Activated T-helper 2 cell treated with anti-CD3 and anti-CD28 coated beads, Interferon-gamma antibody, Interleukin-2, Interleukin-4, amounts not matched to agents 10 μg/mL and 5 μg/mL and 100 μg/mL, durations not matched to agents 14 hours and 24 hours and 36 hours (primary cell): ENCODE results near the gene CEACAM7. TPM values are rescaled to one million over a fixed set of nuclear protein-coding genes. Genes with fewer than 3 reads are reported as not detected.
"Not testable (repeated sequence)": the region's sequence is repeated elsewhere in the genome, so short reads cannot be mapped to it uniquely, and the experiment has no call there.

Source experiments
- DNase-seq: peaks from one replicate; pipeline ENCODE4 v3.0.0; 2021; ENCODE audit warnings: low spot score
- H3K27ac Mint-ChIP-seq: one replicate; pipeline ENCODE4 v1.8.0; 2021; ENCODE audit warnings: mixed read lengths
- H3K27me3 Mint-ChIP-seq: one replicate; pipeline ENCODE4 v1.8.0; 2021; ENCODE audit warnings: low read depth, mixed read lengths
- H3K36me3 Mint-ChIP-seq: one replicate; pipeline ENCODE4 v1.8.0; 2021; ENCODE audit warnings: low read depth, mixed read lengths
- H3K4me1 Mint-ChIP-seq: one replicate; pipeline ENCODE4 v1.8.0; 2021; ENCODE audit warnings: low read depth, mixed read lengths
- H3K4me3 Mint-ChIP-seq: one replicate; pipeline ENCODE4 v1.8.0; 2021; ENCODE audit warnings: low read depth, mild to moderate bottlenecking, moderate library complexity, mixed read lengths
- H3K9me3 Mint-ChIP-seq: one replicate; pipeline ENCODE4 v1.8.0; 2021; ENCODE audit warnings: mixed read lengths
- intact Hi-C: fragments of 100-400 bp; cut with micrococcal nuclease; formaldehyde crosslinking; loops from one replicate; pipeline ENCODE4 v1.15.1; 2023
- total RNA-seq: library from RNA; stranded (reverse); gene quantifications from 2 replicates; pipeline ENCODE4 v1.2.3, GENCODE V29; 2022

CEACAM7 gene
- not detected in 2 replicates for total RNA-seq

GRCh38 chr19:41688098-41688497 is at the start of gene CEACAM7:
Gene CEACAM7, minus strand, starts transcription at chr19:41688270. Its CDS starts 105 bp downstream, at chr19:41688165.
- no peak for DNase-seq
- H3K27ac Mint-ChIP-seq, result no peak within 1 kb of the TSS
- no peaks in the 10 kb centered on the region for H3K36me3 Mint-ChIP-seq
- intact Hi-C loops, result no loop called here
- H3K4me1 Mint-ChIP-seq, result no peaks in the 10 kb centered on the region
- H3K27me3 Mint-ChIP-seq, result peaks cover 17% of the 10 kb centered on the region
- H3K4me3 Mint-ChIP-seq, result no peak within 1 kb of the TSS
- no peaks in the 10 kb centered on the region for H3K9me3 Mint-ChIP-seq

GRCh38 chr19:41735071-41735600 is 47.1 kb upstream of the CEACAM7 start:
- no peak for DNase-seq
- H3K27ac Mint-ChIP-seq, result no peak overlapping the region
- H3K36me3 Mint-ChIP-seq, result no peaks in the 10 kb centered on the region
- no peak overlapping the region for H3K4me3 Mint-ChIP-seq
- intact Hi-C loops, result no loop called here
- no peaks in the 10 kb centered on the region for H3K9me3 Mint-ChIP-seq
- peaks cover 8% of the 10 kb centered on the region for H3K4me1 Mint-ChIP-seq
- peaks cover 63% of the 10 kb centered on the region for H3K27me3 Mint-ChIP-seq

GRCh38 chr19:41734585-41734984 is 46.5 kb upstream of the CEACAM7 start:
- Mint-ChIP-seq H3K27me3 (peaks cover 58% of the 10 kb centered on the region), H3K9me3 (no peaks in the 10 kb centered on the region)

GRCh38 chr19:41734156-41734555 is 46.1 kb upstream of the CEACAM7 start:
- no peak overlapping the region for H3K27ac Mint-ChIP-seq
- no peaks in the 10 kb centered on the region for H3K9me3 Mint-ChIP-seq
- H3K4me1 Mint-ChIP-seq, result peaks cover 3% of the 10 kb centered on the region
- no peak for DNase-seq
- intact Hi-C loops, result no loop called here
- peaks cover 56% of the 10 kb centered on the region for H3K27me3 Mint-ChIP-seq
- no peaks in the 10 kb centered on the region for H3K36me3 Mint-ChIP-seq
- no peak overlapping the region for H3K4me3 Mint-ChIP-seq

More at GRCh38 chr19:41734585-41734984, 46.5 kb upstream of the CEACAM7 start:
- DNase-seq, result no peak
- Mint-ChIP-seq H3K4me1 (peaks cover 3% of the 10 kb centered on the region), H3K36me3 (no peaks in the 10 kb centered on the region), H3K4me3 (no peak overlapping the region), H3K27ac (no peak overlapping the region)
- intact Hi-C loops, result no loop called here

GRCh38 chr19:41726493-41726892 is 38.4 kb upstream of the CEACAM7 start:
- intact Hi-C loops, result no loop called here
- Mint-ChIP-seq H3K9me3 (no peaks in the 10 kb centered on the region), H3K36me3 (no peaks in the 10 kb centered on the region), H3K4me1 (peaks cover 1% of the 10 kb centered on the region), H3K27ac (no peak overlapping the region), H3K4me3 (no peak overlapping the region), H3K27me3 (peaks cover 42% of the 10 kb centered on the region)
- no peak for DNase-seq

- no peaks in the 10 kb centered on the region for H3K4me1 Mint-ChIP-seq
- H3K36me3 Mint-ChIP-seq, result no peaks in the 10 kb centered on the region
- no peak overlapping the region for H3K4me3 Mint-ChIP-seq
- H3K9me3 Mint-ChIP-seq, result no peaks in the 10 kb centered on the region
- intact Hi-C loops, result no loop called here
- H3K27ac Mint-ChIP-seq, result no peak overlapping the region
- no peak for DNase-seq
- H3K27me3 Mint-ChIP-seq, result peaks cover 18% of the 10 kb centered on the region
These were observed 32.0 kb upstream of the CEACAM7 start for GRCh38 chr19:41720103-41720502.

GRCh38 chr19:41718761-41719160 is 30.7 kb upstream of the CEACAM7 start:
- Mint-ChIP-seq H3K9me3 (no peaks in the 10 kb centered on the region), H3K27me3 (peaks cover 12% of the 10 kb centered on the region), H3K4me3 (no peak overlapping the region), H3K4me1 (no peaks in the 10 kb centered on the region), H3K36me3 (no peaks in the 10 kb centered on the region), H3K27ac (no peak overlapping the region)
- intact Hi-C loops, result no loop called here
- no peak for DNase-seq

- peaks cover 12% of the 10 kb centered on the region for H3K27me3 Mint-ChIP-seq
- intact Hi-C loops, result no loop called here
- H3K4me1 Mint-ChIP-seq, result no peaks in the 10 kb centered on the region
These were observed 26.5 kb upstream of the CEACAM7 start for GRCh38 chr19:41714598-41714997.

GRCh38 chr19:41711376-41712261 is 23.5 kb upstream of the CEACAM7 start:
- intact Hi-C loops, result no loop called here
- no peaks in the 10 kb centered on the region for H3K9me3 Mint-ChIP-seq
- H3K27ac Mint-ChIP-seq, result no peak overlapping the region
- H3K27me3 Mint-ChIP-seq, result peaks cover 15% of the 10 kb centered on the region
- peaks cover 4% of the 10 kb centered on the region for H3K4me1 Mint-ChIP-seq
- DNase-seq, result no peak
- H3K4me3 Mint-ChIP-seq, result no peak overlapping the region
- no peaks in the 10 kb centered on the region for H3K36me3 Mint-ChIP-seq

More at GRCh38 chr19:41714598-41714997, 26.5 kb upstream of the CEACAM7 start:
- no peak overlapping the region for H3K4me3 Mint-ChIP-seq
- H3K36me3 Mint-ChIP-seq, result no peaks in the 10 kb centered on the region
- no peaks in the 10 kb centered on the region for H3K9me3 Mint-ChIP-seq
- H3K27ac Mint-ChIP-seq, result no peak overlapping the region
- DNase-seq, result no peak

- no peak overlapping the region for H3K4me3 Mint-ChIP-seq
- H3K4me1 Mint-ChIP-seq, result peaks cover 4% of the 10 kb centered on the region
- H3K27ac Mint-ChIP-seq, result no peak overlapping the region
- intact Hi-C loops, result no loop called here
- DNase-seq, result no peak
- no peaks in the 10 kb centered on the region for H3K36me3 Mint-ChIP-seq
- H3K9me3 Mint-ChIP-seq, result no peaks in the 10 kb centered on the region
- peaks cover 21% of the 10 kb centered on the region for H3K27me3 Mint-ChIP-seq
These were observed 22.0 kb upstream of the CEACAM7 start for GRCh38 chr19:41709951-41710645.

GRCh38 chr19:41709516-41709915 is 21.4 kb upstream of the CEACAM7 start:
- DNase-seq, H3K27ac Mint-ChIP-seq, H3K4me3 Mint-ChIP-seq, intact Hi-C loops, H3K4me1 Mint-ChIP-seq, H3K36me3 Mint-ChIP-seq, H3K9me3 Mint-ChIP-seq: not testable (repeated sequence)
- peaks cover 21% of the 10 kb centered on the region for H3K27me3 Mint-ChIP-seq

GRCh38 chr19:41708481-41708880 is 20.4 kb upstream of the CEACAM7 start, which contains the start of gene CEACAM5:
Gene CEACAM5, plus strand, starts transcription at chr19:41708626. Its CDS starts 106 bp downstream, at chr19:41708732.
- Mint-ChIP-seq H3K27me3 (peaks cover 19% of the 10 kb centered on the region), H3K9me3 (no peaks in the 10 kb centered on the region), H3K4me1 (peaks cover 4% of the 10 kb centered on the region), H3K27ac (no peak within 1 kb of the TSS), H3K36me3 (no peaks in the 10 kb centered on the region), H3K4me3 (no peak within 1 kb of the TSS)
- intact Hi-C loops, result no loop called here
- no peak for DNase-seq
